VCaP (cell line): ENCODE measurements around the gene MEAK7.
A peak's percentile ranks its signal among the peaks of the same experiment; 100 is the strongest.
"Not testable (repeated sequence)": the region's sequence is repeated elsewhere in the genome, so short reads cannot be mapped to it uniquely, and the experiment has no call there.

Experiments used
- H3K27ac ChIP-seq: fragments of 450-650 bp; 2 replicates; pipeline ENCODE4 v1.5.1; 2017
- CTCF ChIP-seq: fragments of 450-650 bp; conservative IDR thresholded peaks from 2 replicates; pipeline ENCODE4 v1.5.1; 2017; ENCODE audit warnings: mild to moderate bottlenecking, moderate library complexity

MEAK7 gene

GRCh38 chr16:84531671-84532111, 27.2 kb upstream of the MEAK7 start:
- H3K27ac ChIP-seq, result no peak overlapping the region
- no peak for TF ChIP-seq CTCF

GRCh38 chr16:84530590-84530989, 26.1 kb upstream of the MEAK7 start:
- TF ChIP-seq CTCF, result no peak
- H3K27ac ChIP-seq, result no peak overlapping the region

GRCh38 chr16:84529607-84530006, 25.1 kb upstream of the MEAK7 start:
- no peak for TF ChIP-seq CTCF
- H3K27ac ChIP-seq, result no peak overlapping the region

GRCh38 chr16:84528322-84528721, 23.9 kb upstream of the MEAK7 start:
- no peak for TF ChIP-seq CTCF
- no peak overlapping the region for H3K27ac ChIP-seq

GRCh38 chr16:84527532-84528269, 23.2 kb upstream of the MEAK7 start:
- no peak for TF ChIP-seq CTCF
- peak overlapping the region; percentile 26; the same call in 1 of the 2 replicates for H3K27ac ChIP-seq

- no peak for TF ChIP-seq CTCF
- H3K27ac ChIP-seq, result peak overlapping the region; percentile 26; the same call in 1 of the 2 replicates
Observed at GRCh38 chr16:84526794-84527531, 22.5 kb upstream of the MEAK7 start.

GRCh38 chr16:84524941-84525581, 20.6 kb upstream of the MEAK7 start:
- H3K27ac ChIP-seq, result not testable (repeated sequence)
